ENCODE data around the gene CLN3. TPM values are rescaled to one million over a fixed set of nuclear protein-coding genes. Genes with fewer than 3 reads are reported as not detected.
"Not testable (repeated sequence)": the region's sequence is repeated elsewhere in the genome, so short reads cannot be mapped to it uniquely, and the experiment has no call there.

Gene CLN3
- total RNA-seq, 4 donors from 2014 or later, result 80.2 to 294 (median 154) TPM

- H3K27ac ChIP-seq, result no peak overlapping the region
- H3K27me3 ChIP-seq, result no peaks in the 10 kb centered on the region
- no peak overlapping the region for H3K4me3 ChIP-seq
- in situ Hi-C loops (cut with MboI; ENCODE audit: low pct_ligation_motif_present in 1 of 4, low pct_unique_long_range_greater_than_20kb in 1 of 4, low sequenced_read_pairs in 3 of 4), result no loop called here
- intact Hi-C loops (cut with DNase I; ENCODE audit: low total_unique reads), result no loop called here
- H3K36me3 ChIP-seq, result no peaks in the 10 kb centered on the region
- peaks cover 0 to 4% (median under 1%) of the 10 kb centered on the region in 4 donors for H3K4me1 ChIP-seq
- no peak for DNase-seq
- H3K9me3 ChIP-seq, result no peaks in the 10 kb centered on the region
- WGBS, 2 donors (ENCODE audit: low coverage in 1 of 2), result 88 to 90% methylated on average over 2 of the region's 2 CpGs
- TF ChIP-seq EP300 (IDR thresholded peaks at IDR 0.05; ENCODE audit: low read depth) (no peak), CTCF (IDR thresholded peaks at IDR 0.05) (no peak), POLR2A (IDR thresholded peaks at IDR 0.05) (no peak), POLR2AphosphoS5 (IDR thresholded peaks at IDR 0.05) (no peak)
These were observed 10.4 kb upstream of the CLN3 start for GRCh38 chr16:28502290-28502689.

- peaks cover 4 to 8% (median 6%) of the 10 kb centered on the region in 4 donors for H3K4me1 ChIP-seq
- no peaks in the 10 kb centered on the region for H3K9me3 ChIP-seq
- no peak for TF ChIP-seq POLR2A (IDR thresholded peaks at IDR 0.05)
- no peak for TF ChIP-seq EP300 (IDR thresholded peaks at IDR 0.05; ENCODE audit: low read depth)
- TF ChIP-seq POLR2AphosphoS5 (IDR thresholded peaks at IDR 0.05), result no peak
- no peak for TF ChIP-seq CTCF (IDR thresholded peaks at IDR 0.05)
- in situ Hi-C loops (cut with MboI; ENCODE audit: low pct_ligation_motif_present in 1 of 4, low pct_unique_long_range_greater_than_20kb in 1 of 4, low sequenced_read_pairs in 3 of 4), result no loop called here
- WGBS, 2 donors (ENCODE audit: low coverage in 1 of 2), result 72 to 86% methylated on average over 4 to 19 of the region's 19 CpGs
- H3K36me3 ChIP-seq, result no peaks in the 10 kb centered on the region
- no peak overlapping the region for H3K4me3 ChIP-seq
- no peaks in the 10 kb centered on the region for H3K27me3 ChIP-seq
- no peak overlapping the region for H3K27ac ChIP-seq
- intact Hi-C loops (cut with DNase I; ENCODE audit: low total_unique reads), result no loop called here
- no peak for DNase-seq
These were observed 9.7 kb upstream of the CLN3 start for GRCh38 chr16:28501258-28502232.

- intact Hi-C loops (cut with DNase I; ENCODE audit: low total_unique reads); H3K36me3 ChIP-seq; DNase-seq; in situ Hi-C loops (cut with MboI; ENCODE audit: low pct_ligation_motif_present in 1 of 4, low pct_unique_long_range_greater_than_20kb in 1 of 4, low sequenced_read_pairs in 3 of 4); H3K9me3 ChIP-seq; H3K27me3 ChIP-seq; H3K27ac ChIP-seq; H3K4me3 ChIP-seq: not testable (repeated sequence)
- peaks cover 4 to 17% (median 12%) of the 10 kb centered on the region in 4 donors for H3K4me1 ChIP-seq
- 80 to 82% methylated on average over 9 to 18 of the region's 18 CpGs for WGBS, 2 donors (ENCODE audit: low coverage in 1 of 2)
These were observed 8.8 kb upstream of the CLN3 start for GRCh38 chr16:28500476-28501180.

GRCh38 chr16:28499854-28500253 is 8.0 kb upstream of the CLN3 start:
- Histone ChIP-seq H3K4me3 (no peak overlapping the region), H3K4me1 (peaks cover under 1 to 22% (median 13%) of the 10 kb centered on the region in 4 donors), H3K27me3 (no peaks in the 10 kb centered on the region), H3K9me3 (no peaks in the 10 kb centered on the region), H3K36me3 (no peaks in the 10 kb centered on the region), H3K27ac (no peak overlapping the region)
- in situ Hi-C loops (cut with MboI; ENCODE audit: low pct_ligation_motif_present in 1 of 4, low pct_unique_long_range_greater_than_20kb in 1 of 4, low sequenced_read_pairs in 3 of 4) (no loop called here), intact Hi-C loops (cut with DNase I; ENCODE audit: low total_unique reads) (no loop called here)
- WGBS, 2 donors (ENCODE audit: low coverage in 1 of 2), result 74% methylated on average over 10 of the region's 10 CpGs; no CpG with 5 or more reads in 1 of the 2 donors
- DNase-seq, result no peak
- TF ChIP-seq POLR2A (IDR thresholded peaks at IDR 0.05) (no peak), EP300 (IDR thresholded peaks at IDR 0.05; ENCODE audit: low read depth) (no peak), POLR2AphosphoS5 (IDR thresholded peaks at IDR 0.05) (no peak), CTCF (IDR thresholded peaks at IDR 0.05) (no peak)
